B cell (primary cell): ENCODE measurements around the gene ASIC3. TPM values are rescaled to one million over a fixed set of nuclear protein-coding genes. Genes with fewer than 3 reads are reported as not detected.

ENCODE experiments used
- ATAC-seq: fragments of 200-7000 bp; cut with Tn5 transposase; one replicate; pipeline ENCODE4 v1.10.0; 2021; ENCODE audit warnings: low read depth, mild to moderate bottlenecking, moderate number of reproducible peaks, moderate library complexity
- CTCF ChIA-PET: fragments of 350-600 bp; sonication (Branson Sonifier 250); formaldehyde crosslinking; loops from one replicate; lab custom pipeline; 2021; ENCODE audit warnings: antibody characterized with exemption, inconsistent platforms; lab: Charles Lee
- POLR2A ChIA-PET: fragments of 350-600 bp; sonication (Branson Sonifier 250); formaldehyde crosslinking; loops from one replicate; lab custom pipeline; 2021; ENCODE audit warnings: antibody characterized with exemption; lab: Charles Lee
- DNase-seq: peaks from one replicate; pipeline ENCODE4 v3.0.0; 2013
- H2AFZ ChIP-seq: 2 replicates; pipeline ENCODE4 v1.6.1; 2012; ENCODE audit warnings: mild to moderate bottlenecking, low read depth, low read length; ENCODE audit not compliant: insufficient read depth, poor library complexity, severe bottlenecking
- H3K27ac ChIP-seq, 2 donors: 1 replicate in 1 of 2; 2 replicates in 1 of 2; pipeline ENCODE4 v1.5.1; 2012 to 2013; ENCODE audit warnings: low read length in 2 of 2, mild to moderate bottlenecking in 2 of 2, moderate library complexity in 1 of 2
- H3K27me3 ChIP-seq, 4 experiments: fragments of 200-600 bp in 1 of 4; sonication (generic) in 1 of 4; replicated peaks in 1 of 4; 1 replicate in 2 of 4; 2 replicates in 2 of 4; pipeline versions ENCODE4 v1.6.1 to v1.7.0; 2013 to 2016; ENCODE audit warnings: low read length in 3 of 4, mild to moderate bottlenecking in 2 of 4, mixed read lengths in 1 of 4, moderate library complexity in 1 of 4; ENCODE audit not compliant: insufficient read depth in 4 of 4, control insufficient read depth in 3 of 4; ENCODE audit errors: control extremely low read depth in 1 of 4
- H3K36me3 ChIP-seq, 2 experiments: replicated peaks in 1 of 2; 1 replicate in 1 of 2; 2 replicates in 1 of 2; pipeline versions ENCODE4 v1.6.1 to v1.7.1; 2013; ENCODE audit warnings: low read length in 1 of 2; ENCODE audit not compliant: insufficient read depth in 2 of 2, control insufficient read depth in 1 of 2; ENCODE audit errors: control extremely low read depth in 1 of 2, extremely low read depth in 1 of 2
- H3K4me1 ChIP-seq, 2 donors: fragments of 200-600 bp in 1 of 2; sonication (generic) in 1 of 2; 1 replicate in 1 of 2; 2 replicates in 1 of 2; pipeline versions ENCODE4 v1.5.1 to v1.6.1; 2013 to 2017; ENCODE audit warnings: low read length in 2 of 2; ENCODE audit not compliant: control insufficient read depth in 2 of 2, insufficient read depth in 2 of 2
- H3K4me2 ChIP-seq: replicated peaks from 2 replicates; pipeline ENCODE3; 2012; ENCODE audit warnings: mild to moderate bottlenecking, low read depth, low read length; ENCODE audit not compliant: poor library complexity, severe bottlenecking
- H3K4me3 ChIP-seq, 5 experiments: fragments of 200-600 bp in 1 of 5; sonication (generic) in 1 of 5; 1 replicate in 3 of 5; 2 replicates in 2 of 5; pipeline versions ENCODE4 v1.5.1 to v1.7.0; 2011 to 2016; ENCODE audit warnings: low read length in 4 of 5, mild to moderate bottlenecking in 4 of 5, low read depth in 2 of 5, control low read depth in 1 of 5, moderate library complexity in 1 of 5; ENCODE audit not compliant: insufficient read depth in 1 of 5; ENCODE audit errors: control extremely low read depth in 1 of 5, extremely low read depth in 1 of 5
- H3K79me2 ChIP-seq: fragments of 200-600 bp; sonication (generic); one replicate; pipeline ENCODE4 v1.6.0; 2016; ENCODE audit warnings: low read length; ENCODE audit not compliant: control insufficient read depth, insufficient read depth
- H3K9ac ChIP-seq: fragments of 200-600 bp; sonication (generic); 2 replicates; pipeline ENCODE4 v1.6.1; 2017; ENCODE audit warnings: mild to moderate bottlenecking, low read length, moderate library complexity
- H3K9me3 ChIP-seq, 3 donors: one replicate each; pipeline versions ENCODE4 v1.6.1 to v1.7.1; 2013; ENCODE audit warnings: low read length in 2 of 3; ENCODE audit not compliant: control insufficient read depth in 2 of 3, insufficient read depth in 1 of 3; ENCODE audit errors: control extremely low read depth in 1 of 3
- H4K20me1 ChIP-seq: 2 replicates; pipeline ENCODE4 v1.6.0; 2012; ENCODE audit warnings: mild to moderate bottlenecking, low read length; ENCODE audit not compliant: insufficient read depth, control insufficient read depth, poor library complexity, severe bottlenecking
- H3K27ac Mint-ChIP-seq: one replicate; pipeline ENCODE4 v1.8.0; 2021; ENCODE audit warnings: mixed read lengths
- H3K27me3 Mint-ChIP-seq: one replicate; pipeline ENCODE4 v1.8.0; 2021; ENCODE audit warnings: mixed read lengths
- H3K4me1 Mint-ChIP-seq: one replicate; pipeline ENCODE4 v1.8.0; 2021; ENCODE audit warnings: mixed read lengths
- H3K4me3 Mint-ChIP-seq: one replicate; pipeline ENCODE4 v1.8.0; 2021; ENCODE audit warnings: mixed read lengths
- H3K9me3 Mint-ChIP-seq: one replicate; pipeline ENCODE4 v1.8.0; 2022; ENCODE audit warnings: mixed read lengths; ENCODE audit not compliant: insufficient read depth
- EZH2 ChIP-seq: IDR thresholded peaks from 2 replicates; pipeline ENCODE4 v1.6.1; 2012; ENCODE audit warnings: borderline replicate concordance, low read depth, mild to moderate bottlenecking, moderate library complexity, low read length; ENCODE audit not compliant: insufficient read depth, poor library complexity, severe bottlenecking
- WGBS: methylation state at CpG from one replicate; pipeline ENCODE4 v1.1.5; 2013; ENCODE audit warnings: missing lambda C conversion rate; ENCODE audit not compliant: insufficient coverage; 5-methylcytosine and 5-hydroxymethylcytosine counted together
- intact Hi-C: fragments of 100-400 bp; cut with micrococcal nuclease; formaldehyde crosslinking; loops from one replicate; pipeline ENCODE4 v1.10.0; 2022
- polyA plus RNA-seq: library from polyadenylated mRNA; depleted of rRNA; stranded (reverse); fragments of >200 nt; gene quantifications from 2 replicates; pipeline ENCODE4 v1.2.3, GENCODE V29; 2012
- total RNA-seq, 2 donors: library from RNA; stranded (reverse); fragments of 120-200 nt in 1 of 2; gene quantifications; 1 replicate in 1 of 2; 2 replicates in 1 of 2; pipeline versions ENCODE4 v1.2.3 to v1.2.4, GENCODE V29; 2013 to 2022
- TF ChIP-seq, protein P1 (sequence below): fragments of 200-600 bp; IDR thresholded peaks from one replicate; pipeline ENCODE4 v1.8.0; 2022; ENCODE audit warnings: antibody characterized with exemption, mild to moderate bottlenecking

The ASIC3 gene
- total and polyA plus RNA-seq, 2 donors (not counting 1 experiment from before 2014, with no cell fraction given) = 4.8 to 5.0 TPM

DNA sequence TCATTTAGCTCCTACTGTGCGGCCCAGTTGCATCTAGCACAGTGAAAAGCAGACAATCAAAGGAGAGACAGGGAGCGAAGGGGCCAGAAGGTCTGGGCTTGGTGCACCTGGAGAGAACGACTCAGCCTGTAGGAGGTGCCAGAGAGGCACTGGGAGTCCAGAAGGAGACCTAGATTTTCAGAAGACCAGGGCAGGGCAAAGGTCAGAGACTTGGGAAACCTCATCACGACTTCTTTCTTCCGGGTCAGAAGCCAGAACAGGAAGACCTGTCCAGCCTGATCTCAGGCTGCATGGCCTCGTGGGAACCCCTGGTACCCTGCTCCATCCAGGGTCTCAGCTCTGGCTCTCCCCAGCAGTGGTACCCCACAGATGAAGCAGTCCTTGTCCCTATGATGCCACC lies 43.1 kb downstream of the ASIC3 start:
- DNase-seq = peak; percentile 25
- intact Hi-C loops = no loop called here
- no peaks in the 10 kb centered on the region for H3K36me3 ChIP-seq
- no peaks in the 10 kb centered on the region for H4K20me1 ChIP-seq
- no peak overlapping the region for H3K4me3 Mint-ChIP-seq
- H3K27me3 ChIP-seq = peaks cover 0 to 33% (median 7%) of the 10 kb centered on the region in 4 experiments
- no peak overlapping the region for H3K4me3 ChIP-seq
- no peaks in the 10 kb centered on the region for H3K79me2 ChIP-seq
- TF ChIP-seq, protein P1, sequence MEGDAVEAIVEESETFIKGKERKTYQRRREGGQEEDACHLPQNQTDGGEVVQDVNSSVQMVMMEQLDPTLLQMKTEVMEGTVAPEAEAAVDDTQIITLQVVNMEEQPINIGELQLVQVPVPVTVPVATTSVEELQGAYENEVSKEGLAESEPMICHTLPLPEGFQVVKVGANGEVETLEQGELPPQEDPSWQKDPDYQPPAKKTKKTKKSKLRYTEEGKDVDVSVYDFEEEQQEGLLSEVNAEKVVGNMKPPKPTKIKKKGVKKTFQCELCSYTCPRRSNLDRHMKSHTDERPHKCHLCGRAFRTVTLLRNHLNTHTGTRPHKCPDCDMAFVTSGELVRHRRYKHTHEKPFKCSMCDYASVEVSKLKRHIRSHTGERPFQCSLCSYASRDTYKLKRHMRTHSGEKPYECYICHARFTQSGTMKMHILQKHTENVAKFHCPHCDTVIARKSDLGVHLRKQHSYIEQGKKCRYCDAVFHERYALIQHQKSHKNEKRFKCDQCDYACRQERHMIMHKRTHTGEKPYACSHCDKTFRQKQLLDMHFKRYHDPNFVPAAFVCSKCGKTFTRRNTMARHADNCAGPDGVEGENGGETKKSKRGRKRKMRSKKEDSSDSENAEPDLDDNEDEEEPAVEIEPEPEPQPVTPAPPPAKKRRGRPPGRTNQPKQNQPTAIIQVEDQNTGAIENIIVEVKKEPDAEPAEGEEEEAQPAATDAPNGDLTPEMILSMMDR = peak; percentile 48
- TF ChIP-seq EZH2 = no peak
- WGBS = 81% methylated on average over 6 of the region's 6 CpGs
- no peak overlapping the region for H2AFZ ChIP-seq
- H3K4me1 ChIP-seq = peaks cover 24% of the 10 kb centered on the region in 2 donors
- H3K4me2 ChIP-seq = no peak overlapping the region
- H3K9ac ChIP-seq = no peak overlapping the region
- ChIA-PET CTCF (interaction anchor here (1.0 to 1.5 kb wide), 2 partner anchors 19 to 33 kb away, joined by 3 to 4 read pairs; no protein-coding TSS in a partner anchor), POLR2A (no interaction called here)
- peaks cover 17% of the 10 kb centered on the region for H3K27me3 Mint-ChIP-seq
- peaks cover 0 to 4% (median 0%) of the 10 kb centered on the region in 3 donors for H3K9me3 ChIP-seq
- H3K27ac ChIP-seq = no peak overlapping the region
- no peak for ATAC-seq
- peaks cover 13% of the 10 kb centered on the region for H3K4me1 Mint-ChIP-seq
- H3K27ac Mint-ChIP-seq = no peak overlapping the region
- H3K9me3 Mint-ChIP-seq = no peaks in the 10 kb centered on the region

DNA sequence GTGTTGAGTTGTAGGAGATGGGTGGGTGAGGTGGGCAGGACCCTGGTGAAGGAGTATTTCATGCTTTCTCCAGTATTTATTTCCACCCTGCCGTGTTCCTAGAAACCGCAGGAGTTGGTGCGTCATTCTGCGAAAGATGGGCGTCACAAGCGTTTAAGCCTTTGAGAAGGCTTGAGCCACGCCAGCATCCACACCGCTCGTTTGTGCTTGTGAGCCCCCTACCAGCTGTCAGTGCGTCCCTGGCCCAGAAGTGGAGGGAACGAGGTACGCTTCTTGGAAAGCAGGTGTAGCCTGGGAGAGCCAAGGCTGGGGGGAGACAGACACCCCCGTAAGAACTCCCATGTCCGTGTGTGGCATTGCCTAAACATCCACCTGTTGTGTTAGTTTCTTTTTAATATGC lies 43.7 kb downstream of the ASIC3 start:
- Mint-ChIP-seq H3K4me3 (no peak overlapping the region), H3K27ac (no peak overlapping the region), H3K4me1 (peaks cover 12% of the 10 kb centered on the region), H3K27me3 (peaks cover 17% of the 10 kb centered on the region), H3K9me3 (no peaks in the 10 kb centered on the region)
- H3K27me3 ChIP-seq = peaks cover 0 to 30% (median 7%) of the 10 kb centered on the region in 4 experiments
- H3K27ac ChIP-seq = no peak overlapping the region
- CTCF ChIA-PET = no interaction called here
- TF ChIP-seq, protein P1 = no peak
- TF ChIP-seq EZH2 = no peak
- ATAC-seq (no peak), DNase-seq (no peak)
- WGBS = 97% methylated on average over 12 of the region's 14 CpGs
- H3K4me3 ChIP-seq = no peak overlapping the region
- no peak overlapping the region for H2AFZ ChIP-seq
- no peaks in the 10 kb centered on the region for H3K79me2 ChIP-seq
- intact Hi-C loops = no loop called here
- H4K20me1 ChIP-seq = no peaks in the 10 kb centered on the region
- H3K4me2 ChIP-seq = no peak overlapping the region
- H3K9me3 ChIP-seq = peaks cover 0 to 4% (median 0%) of the 10 kb centered on the region in 3 donors
- H3K4me1 ChIP-seq = peaks cover 21 to 23% of the 10 kb centered on the region in 2 donors
- H3K36me3 ChIP-seq = no peaks in the 10 kb centered on the region
- POLR2A ChIA-PET = no interaction called here
- H3K9ac ChIP-seq = no peak overlapping the region
